H1 (cell line): ENCODE data around the gene AGAP1. TPM values are rescaled to one million over a fixed set of nuclear protein-coding genes. Genes with fewer than 3 reads are reported as not detected.

ENCODE experiments used
- CTCF ChIA-PET: fragments of 300-600 bp; sonication (Branson Sonifier 250); formaldehyde crosslinking; loops from one replicate; lab custom pipeline; 2021; ENCODE audit not compliant: partially characterized antibody; lab: Charles Lee
- POLR2A ChIA-PET: fragments of 300-600 bp; sonication (Branson Sonifier 250); formaldehyde crosslinking; loops from one replicate; lab custom pipeline; 2021; ENCODE audit warnings: inconsistent platforms; ENCODE audit not compliant: partially characterized antibody; lab: Charles Lee
- DNase-seq, 2 experiments: peaks; one replicate each; pipeline versions ENCODE4 v3.0.0 to v3.0.0-alpha.2; 2010 to 2022; ENCODE audit warnings: low spot score in 2 of 2, low read depth in 1 of 2, mixed read lengths in 1 of 2
- FAIRE-seq: peaks from 2 replicates; lab custom pipeline; 2011; peaks lifted over from hg19 to GRCh38; lab: Jason Lieb, UNC
- H2AFZ ChIP-seq: 2 replicates; pipeline ENCODE4 v1.8.1; 2012; ENCODE audit warnings: low read length, inconsistent platforms
- H2AK5ac ChIP-seq: 2 replicates; pipeline ENCODE4 v1.6.1; 2013; ENCODE audit warnings: low read depth, low read length
- H2BK120ac ChIP-seq: replicated peaks from 2 replicates; pipeline ENCODE3; 2013; ENCODE audit warnings: low read depth, low read length, inconsistent platforms
- H2BK12ac ChIP-seq: 2 replicates; pipeline ENCODE4 v1.6.1; 2013; ENCODE audit warnings: low read depth, low read length
- H2BK15ac ChIP-seq: 2 replicates; pipeline ENCODE4 v1.6.1; 2013; ENCODE audit warnings: low read length
- H2BK20ac ChIP-seq: 2 replicates; pipeline ENCODE4 v1.6.1; 2013; ENCODE audit warnings: low read length
- H2BK5ac ChIP-seq: 2 replicates; pipeline ENCODE4 v1.6.1; 2013; ENCODE audit warnings: low read depth, low read length
- H3K14ac ChIP-seq: 2 replicates; pipeline ENCODE4 v1.6.1; 2013; ENCODE audit warnings: inconsistent platforms; ENCODE audit not compliant: insufficient read length
- H3K18ac ChIP-seq: 2 replicates; pipeline ENCODE4 v1.6.1; 2013; ENCODE audit warnings: low read length; ENCODE audit errors: extremely low read depth
- H3K23ac ChIP-seq: 2 replicates; pipeline ENCODE4 v1.6.1; 2013; ENCODE audit warnings: inconsistent platforms; ENCODE audit not compliant: insufficient read length
- H3K23me2 ChIP-seq: 2 replicates; pipeline ENCODE4 v1.6.1; 2013; ENCODE audit warnings: low read depth, low read length
- H3K27ac ChIP-seq: 2 replicates; pipeline ENCODE4 v1.6.1; 2011; ENCODE audit warnings: low read depth, low read length, inconsistent platforms
- H3K27me3 ChIP-seq, 4 experiments: replicated peaks in 1 of 4; 1 replicate in 1 of 4; 2 replicates in 3 of 4; pipeline versions ENCODE4 v1.6.1 to v1.8.1; 2011 to 2013; ENCODE audit warnings: low read length in 3 of 4, mild to moderate bottlenecking in 3 of 4, inconsistent platforms in 2 of 4, mixed read lengths in 2 of 4, moderate library complexity in 1 of 4; ENCODE audit not compliant: control insufficient read depth in 3 of 4, insufficient read depth in 3 of 4; ENCODE audit errors: extremely low read depth in 1 of 4
- H3K36me3 ChIP-seq, 4 experiments: 2 replicates each; pipeline versions ENCODE4 v1.6.1 to v1.8.1; 2011 to 2013; ENCODE audit warnings: mild to moderate bottlenecking in 4 of 4, low read length in 3 of 4, moderate library complexity in 2 of 4, control low read depth in 1 of 4, inconsistent platforms in 1 of 4; ENCODE audit not compliant: insufficient read depth in 4 of 4, control insufficient read depth in 2 of 4
- H3K4ac ChIP-seq: replicated peaks from 2 replicates; pipeline ENCODE3; 2013; ENCODE audit warnings: low read length, low read depth, mixed read lengths, inconsistent platforms; ENCODE audit not compliant: insufficient read length
- H3K4me1 ChIP-seq, 4 experiments: replicated peaks in 1 of 4; 1 replicate in 1 of 4; 2 replicates in 3 of 4; pipeline versions ENCODE4 v1.6.1 to v1.8.1; 2011 to 2013; ENCODE audit warnings: low read length in 3 of 4, inconsistent platforms in 2 of 4, mixed read lengths in 1 of 4; ENCODE audit not compliant: insufficient read depth in 4 of 4, control insufficient read depth in 3 of 4
- H3K4me2 ChIP-seq, 2 experiments: 2 replicates each; pipeline versions ENCODE4 v1.6.1 to v1.8.1; 2011 to 2013; ENCODE audit warnings: low read depth in 2 of 2, low read length in 2 of 2, control low read depth in 1 of 2, inconsistent platforms in 1 of 2, mild to moderate bottlenecking in 1 of 2; ENCODE audit not compliant: insufficient read depth in 1 of 2
- H3K4me3 ChIP-seq, 4 experiments: fragments of 200-600, 300-600 bp in 1 of 4; sonication (generic), shearing (Covaris generic), sonication (Bioruptor Twin) in 1 of 4; 2 replicates each; pipeline versions ENCODE4 v1.5.1 to v1.8.1; 2011 to 2016; ENCODE audit warnings: low read length in 4 of 4, low read depth in 3 of 4, control low read depth in 2 of 4, inconsistent platforms in 2 of 4, mild to moderate bottlenecking in 2 of 4, mixed read lengths in 1 of 4, moderate library complexity in 1 of 4; ENCODE audit not compliant: insufficient read depth in 2 of 4; ENCODE audit errors: extremely low read depth in 1 of 4
- H3K56ac ChIP-seq: replicated peaks from 2 replicates; pipeline ENCODE3; 2013; ENCODE audit warnings: low read depth, mild to moderate bottlenecking, mixed read lengths, low read length, inconsistent platforms; ENCODE audit not compliant: insufficient read length
- H3K79me1 ChIP-seq: 2 replicates; pipeline ENCODE4 v1.6.1; 2013; ENCODE audit warnings: low read depth, low read length, control low read depth
- H3K79me2 ChIP-seq, 2 experiments: 2 replicates each; pipeline versions ENCODE4 v1.6.1 to v1.8.1; 2012 to 2013; ENCODE audit warnings: low read length in 2 of 2, mild to moderate bottlenecking in 2 of 2, inconsistent platforms in 1 of 2; ENCODE audit not compliant: insufficient read depth in 2 of 2, control insufficient read depth in 1 of 2
- H3K9ac ChIP-seq, 4 experiments: replicated peaks in 1 of 4; 1 replicate in 1 of 4; 2 replicates in 3 of 4; pipeline versions ENCODE4 v1.6.1 to v1.8.1; 2011 to 2013; ENCODE audit warnings: low read depth in 3 of 4, low read length in 3 of 4, control low read depth in 2 of 4, mild to moderate bottlenecking in 2 of 4, moderate library complexity in 2 of 4, inconsistent platforms in 1 of 4; ENCODE audit errors: extremely low read depth in 1 of 4
- H3K9me3 ChIP-seq, 2 experiments: 2 replicates each; pipeline versions ENCODE4 v1.6.1 to v1.8.1; 2012 to 2013; ENCODE audit warnings: mild to moderate bottlenecking in 2 of 2, moderate library complexity in 2 of 2, control low read depth in 1 of 2, inconsistent platforms in 1 of 2, low read depth in 1 of 2, low read length in 1 of 2, mixed read lengths in 1 of 2; ENCODE audit not compliant: insufficient read depth in 2 of 2
- H4K20me1 ChIP-seq, 2 experiments: replicated peaks in 1 of 2; 2 replicates each; pipeline versions ENCODE3 to v1.8.1; 2011 to 2013; ENCODE audit warnings: inconsistent platforms in 2 of 2, low read length in 2 of 2, mild to moderate bottlenecking in 1 of 2; ENCODE audit not compliant: insufficient read depth in 2 of 2, control insufficient read depth in 1 of 2
- H4K5ac ChIP-seq: 2 replicates; pipeline ENCODE4 v1.6.1; 2013; ENCODE audit warnings: low read length, low read depth, mixed read lengths, inconsistent platforms; ENCODE audit not compliant: insufficient read length
- H4K8ac ChIP-seq: 2 replicates; pipeline ENCODE4 v1.8.0; 2013; ENCODE audit warnings: mild to moderate bottlenecking, moderate library complexity, low read length, inconsistent platforms; ENCODE audit not compliant: insufficient read depth; ENCODE audit errors: extremely low read depth
- H4K91ac ChIP-seq: replicated peaks from 2 replicates; pipeline ENCODE3; 2013; ENCODE audit warnings: low read length, mixed read lengths, inconsistent platforms; ENCODE audit not compliant: insufficient read length
- ATF2 ChIP-seq: IDR thresholded peaks from 2 replicates; pipeline ENCODE4 v1.6.1; 2012; ENCODE audit warnings: low read length, inconsistent platforms
- BACH1 ChIP-seq: IDR thresholded peaks from 2 replicates; pipeline ENCODE4 v1.6.1; 2012; ENCODE audit warnings: low read length, improper control_type of control experiment
- CHD2 ChIP-seq: IDR thresholded peaks from 2 replicates; pipeline ENCODE4 v1.6.1; 2012; ENCODE audit warnings: low read length, improper control_type of control experiment
- CTBP2 ChIP-seq: IDR thresholded peaks from 2 replicates; pipeline ENCODE4 v1.7.0; 2011; ENCODE audit warnings: borderline replicate concordance, mild to moderate bottlenecking, moderate library complexity, mixed read lengths, low read length; ENCODE audit not compliant: insufficient read depth, insufficient read length
- CTCF ChIP-seq, 3 experiments: IDR thresholded peaks; 1 replicate in 2 of 3; 2 replicates in 1 of 3; pipeline versions ENCODE4 v1.5.1 to v1.6.1; 2011; ENCODE audit warnings: low read length in 3 of 3, mild to moderate bottlenecking in 3 of 3, inconsistent platforms in 2 of 3, low read depth in 1 of 3, moderate library complexity in 1 of 3; ENCODE audit not compliant: insufficient read depth in 1 of 3; ENCODE audit errors: control extremely low read depth in 1 of 3
- E2F6 ChIP-seq: IDR thresholded peaks from 2 replicates; pipeline ENCODE4 v1.6.1; 2012; ENCODE audit warnings: inconsistent platforms
- POLR2A ChIP-seq, 2 experiments: IDR thresholded peaks; 1 replicate in 1 of 2; 2 replicates in 1 of 2; pipeline ENCODE4 v1.6.1; 2011; ENCODE audit warnings: low read depth in 2 of 2, low read length in 2 of 2, mild to moderate bottlenecking in 2 of 2; ENCODE audit errors: control extremely low read depth in 1 of 2
- SRF ChIP-seq: IDR thresholded peaks from 2 replicates; pipeline ENCODE4 v1.6.1; 2011; ENCODE audit warnings: mild to moderate bottlenecking, low read depth, low read length, moderate library complexity
- YY1 ChIP-seq: IDR thresholded peaks from 2 replicates; pipeline ENCODE4 v1.6.1; 2011; ENCODE audit warnings: low read depth, mild to moderate bottlenecking, low read length
- WGBS, 2 experiments: shearing (Covaris generic) in 1 of 2; methylation state at CpG; one replicate each; pipeline versions ENCODE4 v1.1.6 to v1.1.7; 2013 to 2015; ENCODE audit warnings: low lambda C conversion rate in 2 of 2, mixed read lengths in 2 of 2, inconsistent platforms in 1 of 2, low coverage in 1 of 2, missing lambda C conversion rate in 1 of 2; ENCODE audit not compliant: insufficient replicate concordance in 2 of 2, insufficient coverage in 1 of 2, insufficient read length in 1 of 2; ENCODE audit errors: extremely low coverage in 1 of 2, missing lambda C conversion rate in 1 of 2; 5-methylcytosine and 5-hydroxymethylcytosine counted together
- polyA plus RNA-seq, 7 experiments: library from polyadenylated mRNA; depleted of rRNA in 3 of 7; stranded (reverse) in 5 of 7; unstranded in 2 of 7; fragments of >200 nt in 5 of 7; fragments of 200-250 nt in 2 of 7; gene quantifications; 1 replicate in 5 of 7; 2 replicates in 1 of 7; 4 replicates in 1 of 7; pipeline versions ENCODE4 v1.2.1 to v1.2.3, GENCODE V29; 2011 to 2013; ENCODE audit warnings: missing spikeins in 2 of 7, mixed read lengths in 2 of 7
- total RNA-seq: library from RNA; stranded (reverse); fragmentation: NEBNext Ultra II Directional; extraction: Animal tissue kit (Norgen Biotek cat#: 25700); gene quantifications from 2 replicates; pipeline ENCODE4 v1.2.1, GENCODE V29; 2021

The AGAP1 gene
- total and polyA plus RNA-seq, 2 of the 8 experiments (the other 6 are each of a cell fraction or from before 2014, with no cell fraction given) = 18.1 to 39.4 TPM

GRCh38 chr2:235831755-235832154 is 337.9 kb downstream of the AGAP1 start:
- ChIA-PET POLR2A (no interaction called here), CTCF (interaction anchor here (0.6 to 1.3 kb wide), 7 partner anchors 17 to 346 kb away, joined by 3 to 5 read pairs (median 3); no protein-coding TSS in a partner anchor)
- H3K27me3 ChIP-seq = no peaks in the 10 kb centered on the region
- no peak overlapping the region for H3K4ac ChIP-seq
- H3K18ac ChIP-seq = no peak overlapping the region
- no peak overlapping the region for H3K4me2 ChIP-seq
- H4K20me1 ChIP-seq = no peaks in the 10 kb centered on the region
- DNase-seq = no peak
- no peak overlapping the region for H3K9ac ChIP-seq
- no peak overlapping the region for H3K14ac ChIP-seq
- peaks cover 0 to 6% (median 3%) of the 10 kb centered on the region in 4 experiments; a peak in 5 of 7 replicates for H3K4me1 ChIP-seq
- no peak for TF ChIP-seq E2F6
- no peak for TF ChIP-seq POLR2A (IDR thresholded peaks at IDR 0.05; ENCODE audit: control extremely low read depth in 1 of 2, low read depth in 2 of 2, low read length in 2 of 2)
- TF ChIP-seq YY1 = no peak
- TF ChIP-seq BACH1 = no peak
- TF ChIP-seq ATF2 = no peak
- no peak for TF ChIP-seq CHD2
- TF ChIP-seq CTCF (IDR thresholded peaks at IDR 0.05; ENCODE audit: control extremely low read depth in 1 of 3, insufficient read depth in 1 of 3, low read depth in 1 of 3, low read length in 3 of 3) = no peak
- TF ChIP-seq SRF = no peak
- no peak for TF ChIP-seq CTBP2
- no peak overlapping the region for H3K23ac ChIP-seq
- no peak overlapping the region for H3K27ac ChIP-seq
- H4K5ac ChIP-seq = no peak overlapping the region
- FAIRE-seq = no peak
- H3K36me3 ChIP-seq = no peaks in the 10 kb centered on the region
- no peak overlapping the region for H2AFZ ChIP-seq
- no peaks in the 10 kb centered on the region for H3K9me3 ChIP-seq
- no peak overlapping the region for H3K4me3 ChIP-seq
- no peak overlapping the region for H3K56ac ChIP-seq
- no peak overlapping the region for H4K8ac ChIP-seq
- no peaks in the 10 kb centered on the region; the same call in 1 of the 2 replicates for H3K23me2 ChIP-seq
- H2BK120ac ChIP-seq = no peak overlapping the region
- WGBS, 2 experiments = 87% methylated on average over 1 of the region's 1 CpG; no CpG with 5 or more reads in 1 of the 2 experiments
- no peak overlapping the region for H2BK5ac ChIP-seq
- no peak overlapping the region for H2AK5ac ChIP-seq
- H2BK12ac ChIP-seq = no peak overlapping the region
- no peaks in the 10 kb centered on the region for H3K79me2 ChIP-seq
- H2BK15ac ChIP-seq = no peak overlapping the region
- H4K91ac ChIP-seq = no peak overlapping the region
- no peak overlapping the region for H2BK20ac ChIP-seq
- H3K79me1 ChIP-seq = no peaks in the 10 kb centered on the region
